Transverse colon (tissue), 4 donors: ENCODE data around the gene GNB1L. TPM values are rescaled to one million over a fixed set of nuclear protein-coding genes. Genes with fewer than 3 reads are reported as not detected.

ENCODE experiments used
- DNase-seq: peaks from one replicate; pipeline ENCODE4 v3.0.0-alpha.2; 2019
- H3K27ac ChIP-seq, 4 donors: fragments of 200-600 bp; sonication (generic); 2 replicates each; pipeline ENCODE4 v1.5.1; 2016 to 2018; ENCODE audit warnings: inconsistent platforms in 4 of 4
- H3K27me3 ChIP-seq: fragments of 200-600 bp; sonication (generic); 2 replicates; pipeline ENCODE4 v1.5.1; 2017; ENCODE audit warnings: inconsistent platforms
- H3K36me3 ChIP-seq, 4 donors: fragments of 200-600 bp; sonication (generic); 2 replicates each; pipeline ENCODE4 v1.5.1; 2017 to 2019; ENCODE audit warnings: inconsistent platforms in 4 of 4
- H3K4me1 ChIP-seq, 4 donors: fragments of 200-600 bp; sonication (generic); 2 replicates each; pipeline ENCODE4 v1.5.1; 2017 to 2020; ENCODE audit warnings: inconsistent platforms in 4 of 4
- H3K4me3 ChIP-seq, 4 donors: fragments of 200-600 bp; sonication (generic); 1 replicate in 1 of 4; 2 replicates in 3 of 4; pipeline versions ENCODE4 v1.5.1 to v1.6.1; 2017 to 2019; ENCODE audit warnings: inconsistent platforms in 4 of 4
- H3K9me3 ChIP-seq, 2 donors: fragments of 200-600 bp; sonication (generic); 2 replicates each; pipeline ENCODE4 v1.5.1; 2017 to 2019; ENCODE audit warnings: inconsistent platforms in 2 of 2
- EP300 ChIP-seq: sonication (generic); formaldehyde crosslinking; IDR thresholded peaks from one replicate; pipeline ENCODE4 v1.6.1; 2017; ENCODE audit warnings: antibody characterized with exemption, low read depth
- POLR2A ChIP-seq: fragments of 450-650 bp; IDR thresholded peaks from one replicate; pipeline ENCODE4 v1.6.1; 2016; ENCODE audit warnings: antibody characterized with exemption, mild to moderate bottlenecking, moderate library complexity
- POLR2AphosphoS5 ChIP-seq, 3 donors: sonication (generic); formaldehyde crosslinking; IDR thresholded peaks; one replicate each; pipeline ENCODE4 v1.6.1; 2016; ENCODE audit warnings: antibody characterized with exemption in 3 of 3
- WGBS, 2 donors: methylation state at CpG; one replicate each; pipeline ENCODE4 v1.1.5; 2018; ENCODE audit warnings: low coverage in 1 of 2; 5-methylcytosine and 5-hydroxymethylcytosine counted together
- in situ Hi-C, 4 donors: fragments of 200-750 bp; cut with MboI; loops; one replicate each; pipeline versions ENCODE4 v1.15.0 to v1.15.1; 2017; ENCODE audit warnings: low sequenced_read_pairs in 3 of 4, low pct_ligation_motif_present in 1 of 4, low pct_unique_long_range_greater_than_20kb in 1 of 4
- intact Hi-C: fragments of 100-400 bp; cut with DNase I; formaldehyde crosslinking; loops from one replicate; pipeline ENCODE4 v1.15.1; 2023; ENCODE audit warnings: low total_unique reads
- total RNA-seq, 4 donors: library from RNA; depleted of rRNA; stranded (reverse); fragments of >200 nt; gene quantifications; one replicate each; pipeline ENCODE4 v1.1.0, GENCODE V29; 2016
- TF ChIP-seq, protein P1 (sequence below), 5 experiments: fragments of 200-600 bp in 3 of 5; fragments of 450-650 bp in 2 of 5; sonication (generic) in 3 of 5; IDR thresholded peaks; 1 replicate in 2 of 5; 2 replicates in 3 of 5; pipeline ENCODE4 v1.5.1; 2016 to 2017; ENCODE audit warnings: antibody characterized with exemption in 5 of 5, inconsistent platforms in 3 of 5, mild to moderate bottlenecking in 2 of 5, moderate library complexity in 1 of 5

GNB1L gene
- total RNA-seq, 4 donors from 2014 or later: 0.80 to 4.8 (median 2.8) TPM

DNA sequence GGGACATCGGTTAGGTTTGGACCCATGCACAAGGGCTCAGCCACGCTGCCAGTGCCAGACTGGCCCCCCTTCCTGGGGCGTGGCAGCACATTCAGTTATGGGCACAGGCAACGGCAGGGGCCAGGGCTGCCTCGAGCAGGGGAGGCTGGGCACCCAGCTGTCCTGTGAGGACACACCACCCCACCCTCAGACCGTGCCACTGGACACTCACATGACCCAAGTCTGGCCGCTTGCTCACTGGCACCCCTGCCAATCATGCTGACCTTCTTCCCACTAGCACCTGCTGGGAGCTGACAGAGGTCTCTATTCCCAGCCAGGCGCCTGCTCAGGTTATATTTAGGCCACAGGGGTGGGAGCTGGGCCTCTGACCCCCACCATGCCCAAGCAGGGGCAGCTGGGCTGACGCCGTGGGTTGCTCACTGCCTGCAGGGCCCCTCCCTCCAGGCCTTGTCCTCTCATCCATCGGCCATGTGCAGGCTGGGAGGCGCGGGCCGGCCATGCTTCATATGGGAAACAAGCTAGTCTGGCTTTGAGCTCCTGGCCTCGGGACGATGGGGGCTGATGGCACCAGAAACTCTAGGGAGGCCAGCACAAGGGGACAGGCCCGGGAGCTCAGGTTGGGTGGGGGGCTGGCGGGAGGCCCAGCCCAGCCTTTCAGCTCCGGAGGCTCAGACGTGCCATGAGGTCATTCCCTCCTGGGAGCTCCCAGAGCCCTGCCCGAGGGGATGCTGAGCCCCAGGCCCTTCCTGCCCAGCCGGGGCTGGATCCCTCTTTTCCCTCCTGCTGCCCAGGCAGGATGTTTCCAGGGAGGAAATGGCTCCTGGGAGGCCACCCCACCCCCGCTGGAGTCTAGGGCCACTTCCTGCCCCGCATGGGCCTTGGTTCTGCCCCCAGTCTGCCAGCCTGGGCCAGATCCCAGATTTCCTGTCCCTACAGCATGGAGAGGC, 109.2 kb downstream of the GNB1L start:
- 57% methylated on average over 17 of the region's 24 CpGs; no CpG with 5 or more reads in 1 of the 2 donors for WGBS, 2 donors
- TF ChIP-seq EP300 (no peak), POLR2AphosphoS5 (IDR thresholded peaks at IDR 0.05) (no peak), POLR2A (no peak)
- TF ChIP-seq, protein P1, sequence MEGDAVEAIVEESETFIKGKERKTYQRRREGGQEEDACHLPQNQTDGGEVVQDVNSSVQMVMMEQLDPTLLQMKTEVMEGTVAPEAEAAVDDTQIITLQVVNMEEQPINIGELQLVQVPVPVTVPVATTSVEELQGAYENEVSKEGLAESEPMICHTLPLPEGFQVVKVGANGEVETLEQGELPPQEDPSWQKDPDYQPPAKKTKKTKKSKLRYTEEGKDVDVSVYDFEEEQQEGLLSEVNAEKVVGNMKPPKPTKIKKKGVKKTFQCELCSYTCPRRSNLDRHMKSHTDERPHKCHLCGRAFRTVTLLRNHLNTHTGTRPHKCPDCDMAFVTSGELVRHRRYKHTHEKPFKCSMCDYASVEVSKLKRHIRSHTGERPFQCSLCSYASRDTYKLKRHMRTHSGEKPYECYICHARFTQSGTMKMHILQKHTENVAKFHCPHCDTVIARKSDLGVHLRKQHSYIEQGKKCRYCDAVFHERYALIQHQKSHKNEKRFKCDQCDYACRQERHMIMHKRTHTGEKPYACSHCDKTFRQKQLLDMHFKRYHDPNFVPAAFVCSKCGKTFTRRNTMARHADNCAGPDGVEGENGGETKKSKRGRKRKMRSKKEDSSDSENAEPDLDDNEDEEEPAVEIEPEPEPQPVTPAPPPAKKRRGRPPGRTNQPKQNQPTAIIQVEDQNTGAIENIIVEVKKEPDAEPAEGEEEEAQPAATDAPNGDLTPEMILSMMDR (IDR thresholded peaks at IDR 0.05): no peak
- Histone ChIP-seq H3K27ac (no peak overlapping the region), H3K4me1 (no peaks in the 10 kb centered on the region), H3K4me3 (no peak overlapping the region), H3K9me3 (no peaks in the 10 kb centered on the region), H3K36me3 (no peaks in the 10 kb centered on the region), H3K27me3 (peaks cover 3% of the 10 kb centered on the region)
- DNase-seq: no peak
- intact Hi-C loops (no loop called here), in situ Hi-C loops (no loop called here)

GRCh38 chr22:19744350-19745006, 110.2 kb downstream of the GNB1L start:
- Histone ChIP-seq H3K4me3 (no peak overlapping the region), H3K9me3 (no peaks in the 10 kb centered on the region), H3K27ac (no peak overlapping the region), H3K4me1 (no peaks in the 10 kb centered on the region), H3K27me3 (no peaks in the 10 kb centered on the region), H3K36me3 (no peaks in the 10 kb centered on the region)
- 81 to 88% methylated on average over 3 to 13 of the region's 13 CpGs for WGBS, 2 donors
- TF ChIP-seq POLR2AphosphoS5 (IDR thresholded peaks at IDR 0.05) (no peak), EP300 (no peak), POLR2A (no peak)
- TF ChIP-seq, protein P1 (IDR thresholded peaks at IDR 0.05): no peak
- intact Hi-C loops: no loop called here
- in situ Hi-C loops: no loop called here
- no peak for DNase-seq

- Histone ChIP-seq H3K36me3 (no peaks in the 10 kb centered on the region), H3K27me3 (no peaks in the 10 kb centered on the region), H3K27ac (no peak overlapping the region), H3K4me1 (no peaks in the 10 kb centered on the region), H3K9me3 (no peaks in the 10 kb centered on the region), H3K4me3 (no peak overlapping the region)
- no peak for TF ChIP-seq EP300
- no peak for TF ChIP-seq POLR2AphosphoS5 (IDR thresholded peaks at IDR 0.05)
- TF ChIP-seq, protein P1 (IDR thresholded peaks at IDR 0.05): no peak
- intact Hi-C loops (no loop called here), in situ Hi-C loops (no loop called here)
- WGBS, 2 donors: 60% methylated on average over 4 of the region's 4 CpGs; no CpG with 5 or more reads in 1 of the 2 donors
- DNase-seq: no peak
These were observed 111.0 kb downstream of the GNB1L start for GRCh38 chr22:19743651-19744050.

GRCh38 chr22:19743081-19743480, 111.6 kb downstream of the GNB1L start:
- H3K27me3 ChIP-seq: no peaks in the 10 kb centered on the region
- H3K36me3 ChIP-seq: no peaks in the 10 kb centered on the region

More at GRCh38 chr22:19743081-19743480, 111.6 kb downstream of the GNB1L start:
- Histone ChIP-seq H3K9me3 (no peaks in the 10 kb centered on the region), H3K4me3 (no peak overlapping the region), H3K4me1 (no peaks in the 10 kb centered on the region), H3K27ac (no peak overlapping the region)
- intact Hi-C loops: no loop called here
- WGBS, 2 donors: 77 to 100% methylated on average over 2 to 6 of the region's 6 CpGs
- no peak for TF ChIP-seq POLR2AphosphoS5 (IDR thresholded peaks at IDR 0.05)
- no peak for TF ChIP-seq EP300
- no peak for TF ChIP-seq POLR2A
- TF ChIP-seq, protein P1 (IDR thresholded peaks at IDR 0.05): no peak
- no peak for DNase-seq
- in situ Hi-C loops: no loop called here
